Activated naive CD4-positive, alpha-beta T cell (primary cell): ENCODE data around the gene PDK1.
"Not testable (repeated sequence)": the region's sequence is repeated elsewhere in the genome, so short reads cannot be mapped to it uniquely, and the experiment has no call there.

Experiments
- DNase-seq, 4 experiments: peaks; one replicate each; lab custom pipeline; 2025; lab: John Stamatoyannopoulos, UW

PDK1 gene

DNA sequence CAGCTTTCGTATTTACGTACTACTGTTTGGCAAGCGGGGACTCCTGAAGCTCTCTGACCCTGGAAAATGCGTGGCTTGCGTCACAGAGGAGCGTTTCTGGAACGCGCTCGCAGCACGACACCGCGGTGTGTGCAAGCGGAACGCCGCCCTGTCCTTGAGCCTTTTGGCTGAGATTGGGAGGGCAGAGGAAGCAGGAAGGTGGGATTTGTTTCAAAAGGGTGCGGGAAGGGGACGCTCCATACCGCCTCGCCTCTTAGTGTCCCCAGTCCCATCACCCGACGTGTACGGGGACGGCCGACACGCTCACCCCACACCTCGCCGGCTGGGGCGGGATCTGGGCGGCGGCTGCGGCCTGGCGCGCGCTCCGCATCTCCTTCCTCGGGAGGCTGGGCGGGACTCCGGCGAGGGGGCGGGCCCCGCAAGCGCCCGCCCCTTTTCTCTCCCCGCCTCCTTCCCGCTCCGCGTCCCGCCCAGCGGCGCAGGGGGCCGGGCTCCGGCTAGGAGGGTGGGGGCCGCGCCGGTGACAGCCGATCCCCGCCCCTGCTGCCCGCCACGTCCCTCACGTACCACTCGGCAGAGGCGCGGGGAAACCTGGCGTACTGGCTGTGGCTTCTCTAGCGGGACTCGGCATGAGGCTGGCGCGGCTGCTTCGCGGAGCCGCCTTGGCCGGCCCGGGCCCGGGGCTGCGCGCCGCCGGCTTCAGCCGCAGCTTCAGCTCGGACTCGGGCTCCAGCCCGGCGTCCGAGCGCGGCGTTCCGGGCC lies at the start of gene PDK1:
Gene PDK1, plus strand, starts transcription at position 569 of the 762 bp plus-strand sequence. Its CDS starts 61 bp downstream, at position 630.
- DNase-seq, result peak; percentile 77 to 93 (median 88)

DNA sequence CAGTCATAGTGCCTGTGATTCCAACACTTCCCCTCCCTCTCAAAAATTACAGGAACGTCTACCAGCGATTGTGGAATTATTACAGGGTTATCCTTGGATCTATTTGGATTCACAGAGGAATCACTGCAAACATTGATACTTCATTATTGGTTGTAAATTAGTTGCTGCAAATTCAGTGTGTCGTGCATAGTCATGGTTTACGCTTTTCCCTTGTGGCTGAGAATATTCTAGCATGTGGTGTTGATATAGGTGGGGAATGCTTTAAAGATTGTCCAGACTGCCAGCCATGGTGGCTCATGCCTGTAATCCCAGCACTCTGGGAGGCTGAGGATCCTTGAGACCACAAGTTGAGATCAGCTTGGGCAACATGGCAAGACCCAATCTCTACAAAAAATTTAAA lies 48.7 kb upstream of the PDK1 start:
- DNase-seq, result no peak

- DNase-seq, result no peak
Observed at GRCh38 chr2:172510088-172510487, 45.8 kb upstream of the PDK1 start.

DNA sequence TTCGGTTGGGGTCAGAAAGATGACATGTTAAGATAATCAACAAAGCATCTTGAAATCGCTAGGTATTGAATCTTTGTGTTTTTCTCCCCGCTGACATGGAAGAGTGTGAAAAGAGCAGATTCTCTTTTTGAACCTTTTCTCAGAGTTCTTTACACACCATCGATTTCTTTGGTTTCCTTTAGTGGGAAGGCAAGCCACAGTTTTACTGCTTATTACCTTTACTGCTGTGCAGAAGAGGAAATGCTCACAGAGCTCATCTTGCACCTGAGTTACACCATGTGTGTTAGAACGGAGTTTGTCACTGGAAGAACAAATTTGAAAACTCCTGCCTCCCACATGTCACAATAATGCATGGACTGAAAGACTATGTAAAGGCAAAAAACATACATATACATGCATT lies 45.3 kb upstream of the PDK1 start:
- DNase-seq, result no peak

DNA sequence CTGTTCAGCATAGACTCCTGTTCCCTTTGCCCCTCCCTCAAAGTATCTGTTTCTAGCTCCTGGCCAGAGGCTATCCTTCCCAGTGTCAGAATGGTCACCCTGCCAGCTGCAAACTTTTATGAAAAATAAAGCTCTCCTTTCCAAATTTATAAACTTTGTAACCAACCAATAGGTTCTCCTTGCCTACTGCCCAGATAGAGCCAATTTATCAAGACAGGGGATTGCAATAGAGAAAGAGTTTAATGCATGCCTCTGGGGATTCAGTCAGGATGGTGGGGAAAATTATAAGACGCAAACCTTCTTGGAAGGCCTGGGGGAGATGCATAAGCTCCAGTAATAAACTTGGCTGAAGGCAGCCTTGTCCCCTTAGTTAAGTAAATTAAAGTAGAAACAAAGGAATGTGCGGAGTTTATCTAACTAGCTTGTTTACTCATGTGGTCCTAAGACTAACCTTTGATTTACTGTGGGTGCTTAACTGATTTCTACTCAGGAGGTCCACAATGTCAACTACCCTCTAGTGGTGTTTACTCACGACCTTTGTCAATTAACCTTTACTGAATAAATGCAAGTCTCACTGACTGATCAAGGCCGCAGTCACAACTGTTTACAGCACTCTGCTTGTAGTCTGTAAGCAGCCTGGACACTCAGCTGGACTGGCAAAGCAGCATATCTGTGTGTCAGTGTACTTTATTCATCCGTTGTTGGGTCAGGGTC lies 42.9 kb upstream of the PDK1 start:
- DNase-seq, result no peak

DNA sequence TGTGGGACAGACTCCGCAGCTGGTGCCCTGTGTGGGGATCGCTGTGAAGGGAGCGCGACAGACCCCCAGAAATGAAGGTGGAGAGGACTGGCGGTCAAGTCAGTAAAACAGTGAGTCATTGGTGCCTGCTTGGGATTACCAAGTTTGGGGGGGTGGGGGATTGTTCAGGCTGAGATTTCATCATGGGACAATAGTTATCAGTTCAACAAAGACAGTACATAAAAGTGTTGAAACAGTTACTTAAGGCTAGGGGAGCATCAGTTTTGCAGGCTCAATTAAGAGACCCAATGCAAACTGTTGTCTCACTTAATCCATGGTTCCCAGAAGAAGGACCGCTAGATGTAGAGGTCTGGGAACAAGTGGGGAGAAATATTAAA lies 42.4 kb upstream of the PDK1 start:
- DNase-seq, result no peak

GRCh38 chr2:172513935-172514586 lies 41.8 kb upstream of the PDK1 start:
- DNase-seq, result no peak

DNA sequence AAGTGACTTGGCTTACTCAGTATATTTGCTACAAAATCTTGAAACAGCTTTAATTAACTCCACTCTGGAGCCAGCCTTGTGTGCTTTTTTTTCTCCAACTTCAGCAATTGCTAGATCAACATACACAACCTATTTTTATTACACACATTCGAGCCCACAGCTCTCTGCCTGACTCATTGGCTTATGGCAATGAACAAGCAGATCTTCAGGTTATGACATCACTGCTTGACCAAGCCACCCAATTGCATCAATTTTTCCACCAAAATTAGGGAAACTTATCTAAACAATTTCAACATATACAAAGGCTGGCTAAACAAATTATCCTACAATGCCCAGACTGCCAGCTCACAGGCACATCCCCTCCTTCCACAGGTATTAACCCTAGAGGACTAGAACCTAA lies 39.6 kb upstream of the PDK1 start:
- DNase-seq, result no peak

- DNase-seq, result no peak
Observed at GRCh38 chr2:172518995-172519394, 36.9 kb upstream of the PDK1 start.

DNA sequence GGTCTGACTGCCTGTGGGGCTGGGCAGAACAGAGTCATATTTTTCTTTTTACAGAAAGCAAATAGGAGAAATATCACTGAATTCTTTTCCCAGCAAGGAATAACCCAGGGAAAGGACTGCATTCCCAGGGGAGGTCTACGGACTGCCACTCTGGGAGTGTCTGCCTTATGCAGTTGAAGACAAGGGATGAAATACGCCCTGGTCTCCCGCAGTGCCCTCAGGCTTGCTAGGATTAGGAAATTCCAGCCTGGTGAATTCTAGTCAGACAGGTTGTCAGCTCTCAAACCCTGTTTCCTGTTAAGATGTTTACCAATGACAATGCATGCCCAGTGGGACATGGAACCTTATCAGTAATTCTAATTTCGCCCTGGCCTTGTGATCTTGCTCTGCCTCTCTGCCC lies 30.3 kb upstream of the PDK1 start:
- no peak for DNase-seq

- DNase-seq, result no peak
Observed at GRCh38 chr2:172531309-172531708, 24.6 kb upstream of the PDK1 start.

GRCh38 chr2:172532461-172532860 lies 23.4 kb upstream of the PDK1 start:
- not testable (repeated sequence) for DNase-seq

- no peak for DNase-seq
Observed at GRCh38 chr2:172533687-172534086, 22.2 kb upstream of the PDK1 start.

- no peak for DNase-seq
Observed at GRCh38 chr2:172535119-172535518, 20.8 kb upstream of the PDK1 start.

DNA sequence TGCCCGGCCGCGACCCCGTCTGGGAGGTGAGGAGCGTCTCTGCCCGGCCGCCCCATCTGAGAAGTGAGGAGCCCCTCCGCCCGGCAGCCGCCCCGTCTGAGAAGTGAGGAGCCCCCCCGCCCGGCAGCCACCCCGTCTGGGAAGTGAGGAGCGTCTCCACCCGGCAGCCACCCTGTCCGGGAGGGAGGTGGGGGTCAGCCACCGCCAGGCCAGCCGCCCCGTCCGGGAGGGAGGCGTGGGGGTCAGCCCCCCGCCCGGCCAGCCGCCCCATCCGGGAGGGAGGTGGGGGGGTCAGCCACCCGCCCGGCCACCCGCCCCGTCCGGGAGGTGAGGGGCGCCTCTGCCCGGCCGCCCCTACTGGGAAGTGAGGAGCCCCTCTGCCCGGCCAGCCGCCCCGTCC lies 18.0 kb upstream of the PDK1 start:
- DNase-seq, result not testable (repeated sequence)

DNA sequence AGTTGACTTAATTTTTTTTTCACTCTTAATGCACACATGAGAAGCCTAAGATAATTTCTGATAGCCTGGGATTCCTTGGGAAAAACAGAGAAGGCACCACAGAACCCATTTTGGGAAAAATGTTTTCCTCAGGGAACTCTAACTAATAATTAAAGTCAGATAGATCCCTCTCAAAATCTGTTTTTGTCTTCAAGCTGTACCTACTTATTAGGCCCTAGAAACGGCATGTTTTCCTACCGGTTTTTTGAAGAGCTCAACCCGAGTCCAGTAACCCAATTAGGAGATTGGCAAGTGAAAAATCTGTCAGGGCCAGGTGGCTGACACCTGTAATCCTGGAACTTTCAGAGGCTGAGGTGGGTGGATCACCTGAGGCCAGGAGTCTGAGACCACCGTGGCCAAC lies 16.1 kb upstream of the PDK1 start:
- no peak for DNase-seq

DNA sequence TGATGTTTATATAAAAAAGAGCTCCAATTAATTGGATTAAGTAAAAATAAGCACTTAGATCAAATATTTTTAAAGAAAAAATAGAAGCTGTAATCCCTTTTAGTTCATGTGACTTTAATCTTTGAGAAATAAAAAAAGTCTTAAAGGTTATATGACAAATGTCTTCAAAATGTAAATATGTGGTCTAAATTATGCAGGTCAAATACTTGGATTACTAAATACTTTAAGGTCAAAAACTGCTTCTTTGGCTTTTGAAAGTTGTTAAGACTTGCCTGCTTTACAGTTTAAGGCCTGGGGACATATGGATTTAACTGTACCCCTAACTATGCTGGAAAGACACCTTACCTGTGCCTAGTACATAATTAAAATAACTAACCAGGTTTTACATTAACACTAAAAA lies 15.5 kb upstream of the PDK1 start:
- no peak for DNase-seq

DNA sequence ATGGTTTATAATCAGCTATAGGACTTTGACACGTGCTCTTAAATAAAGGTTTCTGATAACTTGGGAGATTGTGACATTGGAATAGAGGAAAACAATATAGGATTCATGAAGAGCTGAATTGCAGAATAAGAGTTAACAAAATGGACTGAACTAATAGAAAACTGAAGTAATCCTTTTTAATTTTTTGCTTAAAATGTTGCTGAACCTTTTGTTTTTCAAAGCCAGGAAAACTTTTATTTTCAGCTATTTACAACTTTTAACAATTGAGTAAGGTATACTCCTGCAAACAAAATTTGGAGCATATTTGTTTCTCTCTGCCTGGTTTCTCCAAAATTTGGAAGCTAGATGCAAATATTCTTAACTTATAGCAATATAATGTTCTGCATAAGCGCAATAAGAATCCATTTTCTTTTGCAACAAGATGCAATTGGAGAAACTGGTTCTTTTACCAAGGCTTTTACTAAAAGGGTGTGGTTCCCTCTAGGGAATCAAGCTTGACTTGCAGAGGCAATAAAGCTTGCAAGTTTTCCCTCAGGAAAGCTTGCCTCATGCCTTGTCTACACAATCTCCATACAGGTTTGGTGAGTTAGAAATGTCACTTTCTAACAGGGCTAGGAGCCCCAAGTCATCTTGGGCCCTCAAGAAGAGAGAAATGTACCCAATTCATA lies 10.3 kb upstream of the PDK1 start:
- DNase-seq, result no peak

DNA sequence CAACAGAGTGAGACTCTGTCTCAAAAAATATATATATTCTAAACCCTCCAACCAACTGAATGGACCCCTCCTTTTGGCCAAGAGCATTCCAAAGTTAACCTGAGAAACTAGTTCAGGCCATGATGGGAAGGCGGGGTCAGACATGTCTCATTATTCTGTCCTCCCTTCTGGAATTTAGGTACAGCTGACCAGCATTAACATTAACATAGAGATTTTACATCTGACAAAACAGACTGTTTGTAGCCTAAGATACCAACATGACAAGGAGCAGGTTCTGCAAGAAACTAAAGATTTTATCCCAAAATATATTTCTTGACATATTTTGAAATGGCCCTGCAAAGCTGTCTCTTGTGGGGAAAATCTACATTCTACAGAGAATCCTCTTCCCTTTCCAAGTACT lies 6.8 kb upstream of the PDK1 start:
- no peak for DNase-seq

DNA sequence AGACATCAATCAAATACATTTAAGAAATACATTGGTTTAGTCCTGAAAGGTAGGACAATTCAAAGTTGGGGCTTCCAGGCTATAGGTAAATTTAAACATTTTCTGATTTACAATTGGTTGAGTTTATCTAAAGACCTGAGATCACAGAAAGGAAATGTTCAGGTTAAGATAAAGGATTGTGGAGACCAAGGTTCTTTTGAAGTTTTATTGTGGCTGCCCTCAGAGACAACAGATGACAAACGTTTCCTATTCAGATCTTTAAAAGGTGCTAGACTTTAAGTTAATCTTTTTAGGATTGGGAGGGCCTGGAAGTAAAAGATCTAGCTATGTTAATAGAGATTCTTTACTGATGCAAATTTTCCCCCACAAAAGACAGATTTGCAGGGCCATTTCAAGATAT lies 6.1 kb upstream of the PDK1 start:
- not testable (repeated sequence) for DNase-seq

- no peak for DNase-seq
Observed at GRCh38 chr2:172550419-172550818, 5.5 kb upstream of the PDK1 start.

DNA sequence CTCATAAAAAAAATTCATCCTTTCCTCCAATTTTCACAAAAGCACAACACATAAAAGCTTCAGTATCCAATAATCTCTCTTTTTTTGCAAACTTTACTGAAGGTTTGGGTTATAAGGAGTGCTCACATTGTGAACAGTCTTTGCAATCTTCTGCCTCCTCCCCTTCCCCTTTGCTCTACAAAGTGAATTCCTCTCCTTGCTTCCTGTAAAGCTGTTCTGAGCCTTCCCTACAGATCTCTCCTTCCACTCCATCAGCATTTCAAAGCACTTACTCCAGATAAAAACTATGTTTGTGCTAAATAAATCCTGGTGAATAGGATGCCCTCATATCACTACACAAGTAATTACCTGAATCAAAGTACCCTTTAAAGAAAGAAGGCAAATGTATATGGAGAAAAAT lies 4.6 kb upstream of the PDK1 start:
- no peak for DNase-seq
